Vagina (tissue), 2 donors: ENCODE data around the gene ANKRD60. TPM values are rescaled to one million over a fixed set of nuclear protein-coding genes. Genes with fewer than 3 reads are reported as not detected.

Source experiments
- DNase-seq, 2 donors: peaks; one replicate each; pipeline ENCODE4 v3.0.0-alpha.2; 2017; ENCODE audit errors: extremely low spot score in 2 of 2
- H3K27ac ChIP-seq: fragments of 200-600 bp; sonication (generic); one replicate; pipeline ENCODE4 v1.5.1; 2019
- H3K27me3 ChIP-seq: fragments of 200-600 bp; sonication (generic); one replicate; pipeline ENCODE4 v1.5.1; 2019
- H3K36me3 ChIP-seq, 2 donors: fragments of 200-600 bp; sonication (generic); one replicate each; pipeline ENCODE4 v1.5.1; 2017 to 2019
- H3K4me1 ChIP-seq: fragments of 200-600 bp; sonication (generic); one replicate; pipeline ENCODE4 v1.5.1; 2019
- H3K4me3 ChIP-seq, 2 donors: fragments of 200-600 bp; sonication (generic); 1 replicate in 1 of 2; 2 replicates in 1 of 2; pipeline ENCODE4 v1.5.1; 2016 to 2019
- H3K9me3 ChIP-seq: fragments of 200-600 bp; sonication (generic); one replicate; pipeline ENCODE4 v1.5.1; 2019
- CTCF ChIP-seq, 3 experiments: fragments of 450-650 bp in 2 of 3; fragments of 200-600 bp in 1 of 3; sonication (generic) in 1 of 3; IDR thresholded peaks; one replicate each; pipeline ENCODE4 v1.5.1; 2017 to 2019; ENCODE audit warnings: antibody characterized with exemption in 3 of 3, mild to moderate bottlenecking in 2 of 3, moderate library complexity in 2 of 3
- POLR2A ChIP-seq, 2 donors: fragments of 450-650 bp; IDR thresholded peaks; one replicate each; pipeline ENCODE4 v1.6.1; 2017; ENCODE audit warnings: antibody characterized with exemption in 2 of 2, mild to moderate bottlenecking in 2 of 2, moderate library complexity in 2 of 2
- POLR2AphosphoS5 ChIP-seq, 2 donors: sonication (generic); formaldehyde crosslinking; IDR thresholded peaks; one replicate each; pipeline ENCODE4 v1.9.0; 2017; ENCODE audit warnings: antibody characterized with exemption in 2 of 2, mild to moderate bottlenecking in 2 of 2, low read depth in 1 of 2; ENCODE audit not compliant: insufficient read depth in 1 of 2
- intact Hi-C: fragments of 100-400 bp; cut with DNase I; formaldehyde crosslinking; loops from one replicate; pipeline ENCODE4 v1.15.1; 2023
- total RNA-seq: library from RNA; depleted of rRNA; stranded (reverse); fragments of >200 nt; gene quantifications from one replicate; pipeline ENCODE4 v1.2.3, GENCODE V29; 2016

ANKRD60 gene
- total RNA-seq, 1 donor from 2014 or later: not detected

GRCh38 chr20:58209652-58210397, 18.6 kb downstream of the ANKRD60 start:
- Histone ChIP-seq H3K27ac (no peak overlapping the region), H3K4me1 (no peaks in the 10 kb centered on the region), H3K9me3 (no peaks in the 10 kb centered on the region), H3K4me3 (no peak overlapping the region), H3K36me3 (no peaks in the 10 kb centered on the region), H3K27me3 (no peaks in the 10 kb centered on the region)
- intact Hi-C loops: loop anchor here (2.0 to 10.0 kb wide), 2 partner anchors 613 to 695 kb away; no protein-coding TSS in a partner anchor
- no peak for DNase-seq
- TF ChIP-seq CTCF (IDR thresholded peaks at IDR 0.05) (peak; percentile 100), POLR2AphosphoS5 (IDR thresholded peaks at IDR 0.05; ENCODE audit: insufficient read depth in 1 of 2, low read depth in 1 of 2) (peak; percentile 54 to 61), POLR2A (IDR thresholded peaks at IDR 0.05) (no peak)

- H3K27ac ChIP-seq: no peak overlapping the region
- TF ChIP-seq POLR2AphosphoS5 (IDR thresholded peaks at IDR 0.05; ENCODE audit: insufficient read depth in 1 of 2, low read depth in 1 of 2) (no peak), CTCF (IDR thresholded peaks at IDR 0.05) (no peak), POLR2A (IDR thresholded peaks at IDR 0.05) (no peak)
- H3K36me3 ChIP-seq: no peaks in the 10 kb centered on the region
- no peaks in the 10 kb centered on the region for H3K9me3 ChIP-seq
- H3K27me3 ChIP-seq: no peaks in the 10 kb centered on the region
- DNase-seq: no peak
- no peak overlapping the region for H3K4me3 ChIP-seq
- H3K4me1 ChIP-seq: no peaks in the 10 kb centered on the region
- intact Hi-C loops: loop anchor here (2.0 to 10.0 kb wide), 2 partner anchors 612 to 694 kb away; no protein-coding TSS in a partner anchor
Observed at GRCh38 chr20:58208944-58209343, 19.5 kb downstream of the ANKRD60 start.

DNA sequence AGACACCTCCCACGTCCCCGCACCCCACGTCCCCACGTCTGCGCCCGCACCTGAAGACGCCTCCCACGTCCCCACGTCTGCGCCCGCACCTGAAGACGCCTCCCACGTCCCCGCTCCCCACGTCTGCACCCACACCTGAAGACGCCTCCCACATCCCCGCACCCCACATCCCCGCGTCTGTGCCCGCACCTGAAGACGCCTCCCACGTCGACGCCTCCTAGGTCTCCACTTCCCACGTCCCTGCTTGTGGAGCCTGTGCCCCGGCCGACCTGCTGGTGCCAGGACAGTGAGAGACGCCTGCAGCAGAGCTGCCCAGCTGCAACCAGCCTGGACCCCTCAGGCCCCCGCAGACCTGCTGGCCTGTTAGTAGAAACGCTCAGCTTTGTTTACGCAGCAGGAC, 22.6 kb downstream of the ANKRD60 start:
- Histone ChIP-seq H3K9me3 (no peaks in the 10 kb centered on the region), H3K4me3 (no peak overlapping the region), H3K27me3 (no peaks in the 10 kb centered on the region), H3K27ac (no peak overlapping the region), H3K36me3 (no peaks in the 10 kb centered on the region), H3K4me1 (no peaks in the 10 kb centered on the region)
- intact Hi-C loops: loop anchor here (10.0 kb wide), 1 partner anchor 691 kb away; no protein-coding TSS in a partner anchor
- TF ChIP-seq POLR2A (IDR thresholded peaks at IDR 0.05) (no peak), CTCF (IDR thresholded peaks at IDR 0.05) (no peak), POLR2AphosphoS5 (IDR thresholded peaks at IDR 0.05; ENCODE audit: insufficient read depth in 1 of 2, low read depth in 1 of 2) (no peak)
- no peak for DNase-seq

- no peaks in the 10 kb centered on the region for H3K36me3 ChIP-seq
- no peaks in the 10 kb centered on the region for H3K4me1 ChIP-seq
- H3K4me3 ChIP-seq: no peak overlapping the region
- H3K27me3 ChIP-seq: no peaks in the 10 kb centered on the region
- intact Hi-C loops: loop anchor here (10.0 kb wide), 1 partner anchor 687 kb away; no protein-coding TSS in a partner anchor
- DNase-seq: no peak
- no peak overlapping the region for H3K27ac ChIP-seq
- no peak for TF ChIP-seq POLR2A (IDR thresholded peaks at IDR 0.05)
- H3K9me3 ChIP-seq: no peaks in the 10 kb centered on the region
Observed at GRCh38 chr20:58202044-58202443, 26.4 kb downstream of the ANKRD60 start.

- TF ChIP-seq POLR2A (IDR thresholded peaks at IDR 0.05) (no peak), POLR2AphosphoS5 (IDR thresholded peaks at IDR 0.05; ENCODE audit: insufficient read depth in 1 of 2, low read depth in 1 of 2) (no peak), CTCF (IDR thresholded peaks at IDR 0.05) (no peak)
- Histone ChIP-seq H3K36me3 (no peaks in the 10 kb centered on the region), H3K4me1 (no peaks in the 10 kb centered on the region), H3K27ac (no peak overlapping the region), H3K27me3 (no peaks in the 10 kb centered on the region), H3K9me3 (no peaks in the 10 kb centered on the region), H3K4me3 (no peak overlapping the region)
- intact Hi-C loops: loop anchor here (10.0 kb wide), 1 partner anchor 687 kb away; no protein-coding TSS in a partner anchor
- DNase-seq: no peak
Observed at GRCh38 chr20:58201616-58202015, 26.8 kb downstream of the ANKRD60 start.
